NCI-H526 (cell line): Measurements from ENCODE around the gene M1AP.
A peak's percentile ranks its signal among the peaks of the same experiment; 100 is the strongest.
"Not testable (repeated sequence)": the region's sequence is repeated elsewhere in the genome, so short reads cannot be mapped to it uniquely, and the experiment has no call there.

Experiments
- DNase-seq, 2 experiments: peaks; one replicate each; lab custom pipeline; 2025; lab: John Stamatoyannopoulos, UW

M1AP gene

DNA sequence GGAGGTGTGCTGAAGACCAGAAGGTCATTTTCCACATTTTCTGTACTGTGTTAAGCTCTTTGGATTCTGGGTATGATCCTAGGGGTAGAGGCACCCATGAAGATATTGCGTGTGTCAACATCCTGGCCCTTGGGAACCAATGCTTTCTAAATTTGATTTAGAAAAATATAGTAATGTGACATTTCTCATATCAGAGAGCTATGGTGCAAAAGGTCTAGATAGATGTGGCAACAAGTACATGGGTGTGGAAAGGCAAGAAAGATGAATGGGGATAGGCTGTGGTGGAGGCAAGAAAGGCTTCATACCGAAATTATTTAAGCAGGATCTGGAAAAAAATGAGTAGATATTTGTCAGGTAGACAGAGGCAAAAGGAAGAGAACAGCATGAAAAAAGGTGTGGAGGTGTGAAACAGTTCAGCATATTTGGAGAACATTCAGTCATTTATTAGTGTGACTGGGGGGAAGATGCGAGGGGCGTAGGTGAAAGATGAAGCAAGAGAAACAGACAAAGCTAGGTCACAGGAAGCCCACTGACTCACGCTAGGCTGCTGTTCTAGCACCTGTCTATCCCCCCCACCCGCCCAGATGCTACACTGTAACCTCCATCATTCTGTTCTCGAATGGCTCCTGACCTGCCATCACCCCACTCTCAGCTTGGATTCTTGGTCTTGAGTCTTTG is 81.9 kb downstream of the M1AP start:
- DNase-seq, result no peak

DNA sequence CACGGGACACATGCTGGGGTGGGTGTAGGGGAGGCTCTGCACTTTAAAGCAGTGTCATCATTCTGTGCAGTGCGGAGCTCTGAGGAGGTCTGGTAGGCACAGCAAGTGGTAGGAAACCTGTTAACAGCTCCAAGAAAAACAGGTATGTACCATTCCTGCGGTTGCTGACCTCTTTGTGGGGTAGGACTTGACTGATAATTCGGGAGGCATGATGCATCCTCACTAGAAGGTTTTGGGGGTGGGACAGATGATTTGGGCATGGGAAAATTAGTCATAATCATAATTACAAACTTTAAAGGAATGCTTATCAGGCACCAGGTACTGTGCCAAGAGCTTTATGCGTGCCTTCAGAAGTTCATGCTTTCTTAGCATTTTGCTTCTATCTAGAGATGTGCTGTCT is 83.9 kb downstream of the M1AP start:
- no peak for DNase-seq

DNA sequence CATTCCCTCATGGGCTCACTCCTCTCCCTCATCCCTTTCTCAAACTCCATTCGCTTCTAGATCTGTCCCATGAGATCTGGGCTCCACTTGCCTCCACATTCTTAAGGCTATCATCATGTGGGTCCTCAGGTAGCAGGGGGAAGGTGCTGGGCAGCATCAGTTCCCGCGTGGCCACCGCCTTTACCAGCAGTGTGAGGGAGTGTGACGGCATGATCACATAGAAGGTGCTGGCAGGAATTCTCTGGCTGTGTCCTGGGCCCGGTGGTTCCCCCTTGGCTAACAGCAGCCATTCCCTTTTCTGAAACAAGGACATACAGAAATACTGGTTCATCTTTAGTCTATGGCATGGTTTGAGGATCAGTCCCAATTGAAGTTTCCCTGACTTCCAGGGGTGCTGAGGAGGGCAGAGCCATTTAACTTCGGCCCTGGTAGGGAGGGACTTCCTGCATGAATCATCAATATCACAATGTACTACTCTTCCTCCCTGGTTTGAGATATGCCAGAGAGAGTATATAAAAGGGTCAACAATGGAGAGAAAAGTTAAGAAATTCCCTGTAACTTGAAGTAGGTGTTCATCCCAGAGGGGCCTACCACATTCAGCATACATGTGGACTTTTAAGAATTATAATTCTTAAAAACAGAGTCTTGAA is 85.9 kb downstream of the M1AP start:
- no peak for DNase-seq

DNA sequence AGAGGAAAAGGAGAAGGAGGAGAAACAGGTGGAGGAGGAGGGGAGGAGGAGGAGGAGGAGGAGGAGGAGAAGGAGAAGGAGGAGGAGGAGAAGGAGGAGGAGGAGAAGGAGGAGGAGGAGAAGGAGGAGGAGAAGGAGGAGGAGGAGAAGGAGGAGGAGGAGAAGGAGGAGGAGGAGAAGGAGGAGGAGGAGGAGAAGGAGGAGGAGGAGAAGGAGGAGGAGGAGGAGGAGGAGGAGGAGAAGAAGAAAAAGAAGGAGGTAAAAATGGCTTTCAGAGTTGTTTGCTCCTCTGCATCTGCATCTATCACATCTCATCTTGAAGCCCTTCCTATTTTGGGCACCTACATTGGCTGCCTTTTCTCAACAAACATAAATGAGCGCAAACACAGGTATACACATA is 87.1 kb downstream of the M1AP start:
- DNase-seq, result not testable (repeated sequence)

DNA sequence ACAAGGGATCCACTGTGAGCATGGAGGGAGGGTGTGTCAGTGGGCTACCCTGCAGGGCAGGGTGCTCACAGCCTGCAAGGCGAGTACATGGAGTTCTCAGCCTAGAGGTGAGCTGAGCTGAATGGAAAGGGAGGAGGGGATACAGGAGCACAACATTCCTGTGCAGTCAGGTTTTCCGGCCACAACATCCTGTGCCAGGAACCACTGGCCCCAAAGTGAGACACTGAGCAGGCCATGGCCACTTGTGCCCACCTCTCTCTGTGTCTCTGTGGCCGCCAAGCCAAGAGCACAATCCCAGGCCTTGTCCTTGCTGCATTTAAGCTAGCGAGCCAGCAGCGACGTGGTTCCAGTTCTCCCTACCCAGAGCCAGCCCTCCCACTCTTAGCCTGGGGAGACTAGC is 87.5 kb downstream of the M1AP start:
- DNase-seq, result no peak

DNA sequence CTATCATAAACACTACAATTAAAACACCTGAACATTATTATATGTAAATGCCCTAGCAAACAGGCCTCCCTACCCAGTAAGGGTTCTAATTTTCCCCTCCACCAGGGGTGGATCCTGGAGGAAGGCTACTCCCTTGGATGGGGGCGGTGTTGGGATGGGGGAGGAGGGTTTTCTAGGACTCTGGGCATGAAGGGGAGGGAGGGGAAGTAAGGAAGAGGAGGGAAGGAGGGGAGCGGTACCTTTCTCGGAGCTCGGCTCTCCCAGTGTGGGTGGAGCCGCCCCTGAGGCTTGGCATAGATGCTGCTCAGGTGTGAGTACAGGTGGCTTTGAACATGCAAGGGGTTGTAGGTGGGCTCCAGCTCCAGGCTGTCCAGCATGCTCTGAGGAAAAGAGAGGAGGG is 88.2 kb downstream of the M1AP start:
- DNase-seq, result peak; percentile 21 to 39

DNA sequence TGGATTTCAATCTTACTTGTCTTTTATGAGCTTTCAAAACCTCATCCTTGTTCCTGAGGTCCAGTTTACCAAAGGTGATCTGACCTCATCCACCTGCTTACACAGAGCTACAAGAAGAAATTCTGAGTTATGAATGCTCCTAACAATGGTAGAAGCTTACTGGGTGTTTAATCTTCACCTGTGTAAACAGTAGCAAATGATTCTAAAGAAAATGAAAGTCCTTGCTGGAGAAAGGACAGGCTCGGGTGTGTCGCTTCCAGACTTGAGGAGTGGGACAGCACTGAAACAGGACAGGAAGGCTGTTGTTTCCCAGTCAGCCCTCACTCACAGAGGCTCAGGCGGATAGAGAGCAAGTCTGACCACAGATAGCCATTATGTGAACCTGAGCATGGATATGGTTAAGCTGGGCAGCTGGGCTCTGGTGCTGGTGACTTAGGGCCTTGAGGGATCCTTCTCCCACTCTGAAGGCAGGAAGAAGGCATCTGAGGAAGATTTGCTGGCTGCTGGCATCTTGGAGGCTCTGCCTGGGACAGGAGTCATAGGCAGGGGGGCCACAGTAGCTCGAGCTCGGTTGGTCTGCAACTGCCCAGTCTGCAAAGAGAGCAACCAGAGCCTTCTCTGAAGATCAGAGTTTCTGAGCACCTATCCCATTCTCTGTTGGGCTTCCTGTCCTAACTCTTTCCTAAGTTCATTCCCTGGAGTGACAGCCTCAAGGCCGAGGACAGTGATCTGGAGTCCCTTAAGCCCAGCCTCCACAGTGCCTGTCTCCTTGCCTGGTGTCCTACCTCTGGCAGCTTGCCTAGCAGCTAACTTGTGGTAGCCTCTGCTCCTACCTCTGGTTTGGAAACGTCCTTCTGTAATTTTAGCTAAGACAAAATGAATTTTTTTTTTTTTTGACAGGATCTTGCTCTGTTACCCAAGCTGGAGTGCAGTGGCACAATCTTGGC is 89.6 kb downstream of the M1AP start:
- DNase-seq, result no peak

DNA sequence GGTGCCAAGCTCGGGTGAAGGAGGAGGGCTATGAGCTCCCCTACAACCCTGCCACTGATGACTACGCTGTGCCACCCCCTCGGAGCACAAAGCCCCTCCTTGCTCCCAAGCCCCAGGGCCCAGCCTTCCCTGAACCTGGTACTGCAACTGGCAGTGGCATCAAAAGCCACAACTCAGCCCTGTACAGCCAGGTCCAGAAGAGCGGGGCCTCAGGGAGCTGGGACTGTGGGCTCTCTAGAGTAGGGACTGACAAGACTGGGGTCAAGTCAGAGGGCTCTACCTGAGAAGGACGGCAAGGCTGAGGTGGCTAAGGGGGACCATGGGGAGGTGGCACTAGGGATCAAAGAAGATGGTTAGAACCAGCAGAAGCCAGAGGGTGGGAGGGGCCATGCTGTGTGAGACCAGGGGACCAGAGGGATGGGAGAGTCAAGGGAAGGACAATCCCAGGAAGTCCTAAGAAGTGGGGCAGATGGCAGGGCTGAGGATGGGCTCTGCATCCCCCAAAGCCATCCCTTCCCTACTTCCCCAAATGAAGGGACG is 91.2 kb downstream of the M1AP start:
- DNase-seq, result no peak

DNA sequence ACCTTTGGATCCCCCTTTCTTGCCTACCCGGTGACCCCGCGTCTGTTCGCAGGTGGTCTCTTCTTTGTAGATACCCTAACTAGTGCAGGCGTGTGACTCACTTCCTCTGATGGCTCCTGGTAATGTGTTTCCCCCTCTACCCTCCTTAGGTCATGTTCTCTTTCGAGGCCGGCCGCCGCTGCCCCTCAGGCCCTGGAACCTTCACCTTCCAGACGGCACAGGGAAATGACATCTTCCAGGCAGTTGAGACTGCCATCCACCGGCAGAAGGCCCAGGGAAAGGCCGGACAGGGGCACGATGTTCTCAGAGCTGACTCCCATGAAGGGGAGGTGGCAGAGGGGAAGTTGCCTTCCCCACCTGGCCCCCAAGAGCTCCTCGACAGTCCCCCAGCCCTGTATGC is 92.0 kb downstream of the M1AP start:
- no peak for DNase-seq

DNA sequence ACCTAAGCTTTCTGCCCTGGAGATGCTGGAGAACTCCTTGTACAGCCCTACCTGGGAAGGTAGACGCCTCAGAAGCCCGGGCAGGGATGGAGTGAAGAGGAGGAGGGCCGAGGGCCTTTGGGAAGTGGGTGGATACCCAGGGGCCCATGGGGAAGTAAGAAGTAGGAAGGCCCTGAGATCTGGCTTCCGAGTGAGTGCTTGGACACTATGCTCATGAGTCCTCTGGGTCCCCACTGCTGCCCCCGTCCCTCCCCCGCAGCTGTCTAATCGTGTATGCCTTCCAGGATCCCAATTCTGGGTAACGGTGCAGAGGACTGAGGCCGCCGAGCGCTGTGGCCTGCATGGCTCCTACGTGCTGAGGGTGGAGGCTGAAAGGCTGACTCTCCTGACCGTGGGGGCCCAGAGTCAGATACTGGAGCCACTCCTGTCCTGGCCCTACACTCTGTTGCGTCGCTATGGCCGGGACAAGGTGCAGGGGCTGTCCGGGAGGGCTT is 92.5 kb downstream of the M1AP start:
- no peak for DNase-seq

DNA sequence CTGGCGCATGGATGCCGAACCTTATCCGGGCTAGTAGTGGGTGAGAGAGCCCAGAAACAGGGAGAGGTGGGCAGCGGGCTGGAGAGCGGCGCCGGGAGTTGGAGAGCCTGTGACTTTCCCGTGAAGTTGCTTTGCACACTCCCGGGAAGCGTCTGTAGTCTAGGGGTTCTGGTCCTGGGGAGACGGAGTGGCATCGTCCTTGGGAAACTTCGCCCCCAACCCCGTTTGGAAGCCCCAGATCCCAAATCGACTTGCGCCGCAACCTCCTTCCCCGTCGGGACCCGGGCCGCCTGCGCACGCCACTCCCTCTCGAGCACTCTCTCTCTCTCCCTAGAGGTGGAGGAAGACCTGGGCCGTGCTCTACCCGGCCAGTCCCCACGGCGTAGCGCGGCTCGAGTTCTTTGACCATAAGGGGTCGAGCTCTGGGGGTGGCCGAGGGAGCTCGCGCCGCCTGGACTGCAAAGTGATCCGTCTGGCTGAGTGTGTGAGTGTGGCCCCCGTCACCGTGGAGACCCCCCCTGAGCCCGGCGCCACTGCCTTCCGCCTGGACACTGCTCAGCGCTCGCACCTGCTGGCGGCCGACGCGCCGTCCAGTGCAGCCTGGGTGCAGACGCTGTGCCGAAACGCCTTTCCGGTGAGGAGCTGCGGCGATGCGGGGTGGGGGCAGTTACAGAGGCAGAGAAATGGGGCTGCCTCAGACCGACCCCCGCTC is 93.2 kb downstream of the M1AP start:
- DNase-seq, result peak; percentile 45 to 77

DNA sequence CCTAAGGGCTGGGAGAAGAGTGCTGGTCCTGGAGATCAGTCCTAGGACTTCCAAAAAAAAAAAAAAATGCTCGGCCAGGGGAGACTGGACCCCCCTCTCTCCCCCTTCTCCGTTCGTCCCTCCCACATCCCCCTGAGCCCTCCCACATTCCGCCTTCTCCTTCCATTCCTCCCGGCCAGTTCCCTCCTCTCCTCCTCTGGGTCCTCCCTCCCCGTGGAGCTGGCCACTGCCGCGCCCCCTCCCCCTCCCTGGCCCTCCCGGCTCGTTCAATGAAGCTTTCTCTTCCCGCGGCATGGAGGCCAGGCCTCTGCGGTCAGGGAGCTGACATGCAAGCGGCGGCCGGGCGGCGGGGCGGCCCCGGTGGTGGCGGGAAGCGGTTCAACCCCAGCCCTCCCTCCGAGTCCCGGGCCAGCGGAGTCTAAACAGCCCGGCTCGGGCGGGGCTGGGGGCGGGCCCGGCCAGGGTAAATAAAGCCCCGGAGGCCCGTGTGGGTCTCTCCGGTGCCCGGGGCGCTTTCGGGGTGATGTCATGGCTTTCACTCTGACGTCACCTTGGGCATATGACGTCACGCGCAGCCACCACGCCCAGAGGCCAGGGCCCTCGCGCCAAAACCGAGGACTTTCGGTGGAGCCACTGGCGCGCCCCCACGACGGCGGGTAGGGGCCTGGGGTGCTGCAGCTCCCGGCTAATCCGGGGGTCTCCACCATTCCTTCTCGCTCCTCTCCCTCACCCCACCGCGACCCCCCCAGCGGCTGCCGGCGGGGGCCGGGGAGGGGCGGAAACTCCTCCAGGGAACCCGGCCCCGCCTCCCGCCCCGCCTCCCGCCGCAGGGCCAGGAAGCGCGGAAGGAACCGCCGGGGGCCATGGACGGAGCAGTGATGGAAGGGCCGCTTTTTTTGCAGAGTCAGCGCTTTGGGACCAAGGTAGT is 94.0 kb downstream of the M1AP start, which contains the start of the genes DOK1 and LOXL3:
Gene DOK1, plus strand, starts transcription at position 829 of the 928 bp plus-strand sequence. Its CDS starts 35 bp downstream, at position 864.
Gene LOXL3, minus strand, starts transcription at position 51 of the 928 bp plus-strand sequence. CDS start 1,308 bp downstream, outside the sequence.
- DNase-seq, result peak; percentile 37 to 77

DNA sequence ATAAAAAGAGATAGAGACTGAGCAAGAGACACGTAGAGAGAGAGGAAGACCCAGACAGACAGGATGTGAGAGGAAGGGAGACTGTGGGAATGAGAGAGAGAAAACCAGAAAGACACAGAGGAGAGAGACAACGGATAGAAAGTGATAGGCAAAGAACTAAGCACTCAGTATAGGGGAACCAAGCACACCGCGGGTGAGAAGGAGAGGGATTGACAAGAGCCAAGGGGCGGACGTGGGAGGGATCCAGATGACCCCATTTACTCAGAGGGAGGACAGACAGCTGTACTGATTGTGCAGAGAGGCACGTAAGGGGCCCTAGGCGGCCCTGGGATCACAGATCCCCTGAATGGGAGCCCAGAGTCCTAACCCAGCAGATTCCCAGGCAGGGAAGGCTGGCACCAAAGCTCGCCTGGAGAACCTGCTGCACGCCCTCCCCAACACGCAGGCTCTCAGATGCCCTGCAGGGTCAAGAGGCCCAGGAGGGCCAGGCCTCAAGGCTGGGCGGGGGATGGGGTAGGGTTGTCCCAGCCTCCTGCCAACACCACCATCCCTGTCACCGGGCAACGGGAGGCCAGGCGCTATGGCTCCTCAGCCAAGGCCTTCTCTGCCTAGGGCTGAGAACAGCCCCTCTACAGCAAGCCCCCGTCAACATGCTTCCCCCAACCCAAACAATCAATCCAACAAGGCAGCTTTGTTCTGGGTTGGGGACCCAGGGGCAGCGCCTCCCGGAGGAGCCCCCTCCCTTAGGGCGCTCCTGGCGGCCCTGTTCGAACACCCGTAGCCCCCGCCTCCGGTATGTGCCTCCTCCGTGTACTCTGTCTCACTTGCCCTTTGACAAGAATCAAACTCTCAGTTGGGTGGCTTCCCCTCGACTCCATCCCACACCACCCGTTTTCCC is 95.0 kb downstream of the M1AP start:
- peak in 1 of 2 experiments; percentile 25 for DNase-seq

DNA sequence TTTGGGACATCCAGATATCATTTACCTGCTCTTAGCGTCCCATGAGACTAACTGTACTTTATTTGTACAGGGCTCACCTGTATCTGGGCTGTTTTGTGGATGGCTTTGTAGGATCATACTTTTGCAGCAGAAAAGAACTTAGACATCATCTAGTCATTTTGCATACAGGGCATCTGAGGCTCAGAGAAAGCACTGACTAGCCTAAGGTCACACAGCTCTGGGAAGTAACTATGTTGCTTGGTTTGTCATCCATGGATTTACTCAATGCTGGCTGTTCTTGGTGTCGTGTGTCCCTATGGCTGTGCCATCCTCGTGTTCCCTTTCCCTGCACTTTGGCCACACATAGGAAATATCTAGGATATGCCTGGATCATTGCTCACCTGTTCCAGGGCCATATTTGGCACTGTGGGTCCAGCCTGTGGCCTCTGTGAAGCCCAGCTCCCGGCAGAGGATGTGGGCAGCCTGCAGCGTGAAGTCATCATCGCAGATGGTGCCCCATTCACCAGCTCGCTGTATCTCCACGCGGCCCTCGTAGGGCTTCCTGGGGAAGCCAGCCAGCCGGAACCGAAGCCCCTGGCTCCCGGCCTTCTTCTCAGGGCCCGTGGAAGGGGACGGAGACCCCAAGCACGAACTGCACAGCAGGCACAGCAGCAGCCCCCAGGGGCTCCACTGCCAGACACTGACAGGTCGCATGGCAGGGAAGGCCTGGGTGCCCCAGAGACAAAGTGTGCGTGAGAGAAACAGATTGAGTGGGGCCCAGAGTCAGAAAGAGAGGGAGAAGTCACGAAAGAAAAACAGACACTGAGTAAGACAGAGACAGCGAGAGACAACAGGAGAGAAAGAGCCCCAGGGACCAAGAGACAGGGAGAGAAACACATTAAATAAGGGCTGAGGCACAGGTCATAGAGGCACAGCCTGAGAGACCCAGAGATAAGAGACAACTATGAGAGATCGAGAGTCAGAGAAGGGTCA is 95.9 kb downstream of the M1AP start:
- DNase-seq, result no peak

DNA sequence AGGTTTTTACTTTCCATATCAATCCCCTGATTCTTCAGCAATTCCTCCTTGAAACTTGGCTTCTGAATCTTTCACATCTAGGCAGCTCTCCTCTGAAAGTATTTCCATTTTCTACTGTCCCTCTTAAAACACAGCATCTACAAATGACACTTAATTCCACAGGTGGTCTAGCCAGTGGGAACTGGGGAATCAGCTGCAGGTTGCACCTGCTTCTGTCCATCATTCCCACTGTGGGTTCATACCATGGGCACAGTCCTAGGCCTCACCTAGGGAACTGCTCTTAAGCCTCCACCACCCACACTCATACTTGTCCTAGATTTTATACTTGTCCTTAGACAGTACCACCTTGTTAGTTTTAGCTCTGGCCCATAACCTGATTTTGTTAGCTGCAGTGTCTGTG is 96.6 kb downstream of the M1AP start:
- no peak for DNase-seq

DNA sequence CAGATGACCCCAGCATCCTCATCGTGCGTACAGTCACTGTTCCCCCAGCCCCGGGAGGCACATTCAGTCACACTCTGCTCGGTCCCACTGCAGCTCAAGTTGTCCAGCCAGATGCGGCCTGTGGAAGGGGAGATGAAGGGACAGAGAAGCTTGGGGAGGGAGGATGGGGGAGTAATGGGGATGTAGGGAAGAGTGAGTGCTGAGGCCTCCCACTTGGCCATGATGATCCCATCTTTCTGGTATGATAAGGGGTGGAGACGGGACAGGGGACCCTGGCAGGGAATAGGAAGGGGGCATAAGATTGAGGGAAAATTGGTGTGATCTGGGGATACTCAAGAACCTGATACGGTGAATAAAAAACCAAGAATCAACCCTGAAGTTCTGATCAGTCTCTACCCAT is 97.9 kb downstream of the M1AP start:
- no peak for DNase-seq

DNA sequence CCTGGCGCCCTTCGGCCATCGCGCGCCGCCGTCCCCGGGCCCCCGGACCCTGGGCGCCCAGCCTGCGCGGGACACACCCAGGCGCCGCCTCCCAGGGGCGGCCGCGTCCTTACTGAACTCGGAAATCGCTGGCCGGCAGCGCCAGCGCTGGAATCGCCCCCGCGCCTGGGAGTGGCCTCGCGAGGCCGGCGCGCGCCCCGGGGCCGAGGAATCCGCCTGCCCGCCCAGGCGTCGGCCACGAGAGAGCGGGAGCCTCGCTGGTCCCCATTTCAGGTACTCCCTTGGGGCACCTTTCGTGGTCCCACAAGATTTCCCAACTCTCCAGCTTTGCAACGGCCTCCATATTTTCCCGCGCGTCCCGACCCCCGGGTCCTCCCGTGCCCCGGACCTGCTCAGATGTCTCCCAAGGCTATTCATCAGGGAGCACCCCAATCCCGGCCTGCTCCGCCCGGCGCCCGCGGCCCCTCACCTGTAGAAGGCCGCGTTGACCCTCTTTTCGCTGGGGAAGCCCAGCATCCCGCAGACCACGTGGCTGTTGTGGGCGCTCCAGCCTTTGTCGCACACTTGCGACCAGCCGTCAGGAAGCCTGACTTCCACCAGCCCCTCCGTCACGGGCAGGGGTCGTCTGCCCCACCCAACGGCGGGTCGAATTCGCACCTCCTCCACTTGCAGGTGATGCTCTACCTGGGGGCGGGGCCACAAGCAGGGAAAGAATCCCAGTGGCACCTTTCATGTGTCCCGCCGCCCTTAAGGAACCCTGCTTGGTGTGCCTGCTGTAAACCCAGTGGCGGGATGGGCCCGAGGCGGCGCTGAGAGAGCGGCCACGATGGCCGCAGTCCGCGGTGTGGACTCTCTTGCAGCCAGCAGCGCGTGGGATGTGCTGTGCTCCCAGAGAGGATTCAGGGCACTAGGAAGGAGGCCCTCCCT is 99.0 kb downstream of the M1AP start:
- DNase-seq, result peak; percentile 42 to 85
